Endothelial cell of umbilical vein (primary cell): Measurements from ENCODE around the gene CDH15. TPM values are rescaled to one million over a fixed set of nuclear protein-coding genes. Genes with fewer than 3 reads are reported as not detected.

Source experiments
- BruUV-seq: library from RNA; stranded (reverse); fragments of 400-500 nt; replicated peaks from 2 replicates; lab custom pipeline; 2021; lab: Mats Ljungman, UMichigan
- CTCF ChIA-PET: fragments of 300-600, 350-600 bp; sonication (Branson Sonifier 250); formaldehyde crosslinking; loops from one replicate; lab custom pipeline; 2021; ENCODE audit warnings: antibody characterized with exemption, inconsistent platforms; lab: Charles Lee
- POLR2A ChIA-PET: fragments of 300-600, 350-600 bp; sonication (Branson Sonifier 250); formaldehyde crosslinking; loops from one replicate; lab custom pipeline; 2021; ENCODE audit warnings: antibody characterized with exemption, inconsistent platforms; lab: Charles Lee
- DNase-seq: peaks from one replicate; pipeline ENCODE4 v3.0.0-alpha.2; 2011; ENCODE audit warnings: low read depth, low spot score
- FAIRE-seq: peaks from 2 replicates; lab custom pipeline; 2011; peaks lifted over from hg19 to GRCh38; lab: Jason Lieb, UNC
- H2AFZ ChIP-seq: 2 replicates; pipeline ENCODE4 v1.6.0; 2012; ENCODE audit warnings: low read depth, low read length, control low read depth, inconsistent platforms
- H3K27ac ChIP-seq: 2 replicates; pipeline ENCODE4 v1.5.1; 2011; ENCODE audit warnings: low read depth, mild to moderate bottlenecking, control low read depth, low read length, moderate library complexity; ENCODE audit not compliant: insufficient read depth
- H3K27me3 ChIP-seq, 2 experiments: 2 replicates each; pipeline versions ENCODE4 v1.6.0 to v1.6.1; 2011; ENCODE audit warnings: low read length in 2 of 2, mixed read lengths in 1 of 2; ENCODE audit not compliant: control insufficient read depth in 2 of 2, insufficient read depth in 2 of 2
- H3K36me3 ChIP-seq, 2 experiments: 2 replicates in 1 of 2; 3 replicates in 1 of 2; pipeline ENCODE4 v1.5.1; 2011; ENCODE audit warnings: low read length in 2 of 2, mild to moderate bottlenecking in 1 of 2, moderate library complexity in 1 of 2; ENCODE audit not compliant: control insufficient read depth in 2 of 2, insufficient read depth in 2 of 2; ENCODE audit errors: extremely low read depth in 1 of 2
- H3K4me1 ChIP-seq: 3 replicates; pipeline ENCODE4 v1.5.1; 2011; ENCODE audit warnings: mild to moderate bottlenecking, low read length; ENCODE audit not compliant: control insufficient read depth, insufficient read depth; ENCODE audit errors: extremely low read depth
- H3K4me2 ChIP-seq: 2 replicates; pipeline ENCODE4 v1.6.1; 2011; ENCODE audit warnings: low read length, control low read depth, mixed read lengths; ENCODE audit not compliant: insufficient read depth
- H3K4me3 ChIP-seq, 3 experiments: fragments of 200-600 bp in 1 of 3; sonication (generic), shearing (Covaris generic) in 1 of 3; replicated peaks in 1 of 3; 2 replicates each; pipeline ENCODE4 v1.5.1; 2011 to 2016; ENCODE audit warnings: control low read depth in 3 of 3, low read length in 3 of 3, mild to moderate bottlenecking in 2 of 3, inconsistent platforms in 1 of 3, low read depth in 1 of 3, moderate library complexity in 1 of 3; ENCODE audit not compliant: insufficient read depth in 1 of 3
- H3K79me2 ChIP-seq: 2 replicates; pipeline ENCODE4 v1.6.0; 2012; ENCODE audit warnings: low read length, inconsistent platforms; ENCODE audit not compliant: control insufficient read depth, insufficient read depth
- H3K9ac ChIP-seq: replicated peaks from 2 replicates; pipeline ENCODE3; 2011; ENCODE audit warnings: low read length, control low read depth; ENCODE audit not compliant: insufficient read depth; ENCODE audit errors: extremely low read depth
- H3K9me1 ChIP-seq: replicated peaks from 3 replicates; pipeline ENCODE4 v1.6.0; 2011; ENCODE audit warnings: mild to moderate bottlenecking, low read length; ENCODE audit not compliant: control insufficient read depth, insufficient read depth; ENCODE audit errors: extremely low read depth
- H3K9me3 ChIP-seq: replicated peaks from 2 replicates; pipeline ENCODE4 v1.5.1; 2012; ENCODE audit warnings: low read length, inconsistent platforms; ENCODE audit not compliant: control insufficient read depth, insufficient read depth
- H4K20me1 ChIP-seq: replicated peaks from 2 replicates; pipeline ENCODE3; 2011; ENCODE audit warnings: mild to moderate bottlenecking, low read length; ENCODE audit not compliant: control insufficient read depth, insufficient read depth; ENCODE audit errors: extremely low read depth
- EZH2 ChIP-seq: IDR thresholded peaks from 2 replicates; pipeline ENCODE4 v1.6.1; 2012; ENCODE audit warnings: borderline replicate concordance, low read depth, mild to moderate bottlenecking, moderate library complexity, low read length, inconsistent platforms; ENCODE audit not compliant: severe bottlenecking
- FOS ChIP-seq: IDR thresholded peaks from 2 replicates; pipeline ENCODE4 v1.6.1; 2011; ENCODE audit warnings: mild to moderate bottlenecking, low read length, moderate library complexity, borderline replicate concordance; ENCODE audit not compliant: insufficient read depth
- GATA2 ChIP-seq: IDR thresholded peaks from 2 replicates; pipeline ENCODE4 v1.7.0; 2011; ENCODE audit warnings: low read depth, mild to moderate bottlenecking, moderate library complexity, mixed read lengths, low read length; ENCODE audit not compliant: insufficient read length, insufficient read depth
- JUN ChIP-seq: IDR thresholded peaks from 2 replicates; pipeline ENCODE4 v1.6.1; 2011; ENCODE audit warnings: borderline replicate concordance, low read depth; ENCODE audit not compliant: insufficient read length, insufficient read depth
- MAX ChIP-seq: IDR thresholded peaks from 2 replicates; pipeline ENCODE4 v1.6.1; 2011; ENCODE audit not compliant: insufficient read depth, insufficient read length
- MYC ChIP-seq: IDR thresholded peaks from one replicate; pipeline ENCODE4 v1.6.1; 2011; ENCODE audit warnings: mild to moderate bottlenecking, low read depth, low read length
- POLR2A ChIP-seq: IDR thresholded peaks from 2 replicates; pipeline ENCODE4 v1.6.1; 2012; ENCODE audit warnings: low read depth, mild to moderate bottlenecking, control low read depth, low read length
- POLR2AphosphoS5 ChIP-seq: IDR thresholded peaks from 2 replicates; pipeline ENCODE4 v1.6.1; 2012; ENCODE audit warnings: low read depth, mild to moderate bottlenecking, control low read depth, low read length, moderate library complexity; ENCODE audit not compliant: insufficient read depth
- dilution Hi-C: fragments of 300-500 bp; cut with MboI; formaldehyde crosslinking; loops from one replicate; pipeline ENCODE4 v1.15.0; 2019; ENCODE audit warnings: low sequenced_read_pairs; ENCODE audit not compliant: extremely low pct_ligation_motif_present
- intact Hi-C: fragments of 100-400 bp; cut with micrococcal nuclease; formaldehyde crosslinking; loops from one replicate; pipeline ENCODE4 v1.10.0; 2022
- polyA plus RNA-seq, 4 experiments: library from polyadenylated mRNA; depleted of rRNA in 3 of 4; stranded (reverse) in 3 of 4; unstranded in 1 of 4; fragments of >200 nt; gene quantifications; 2 replicates each; pipeline versions ENCODE4 v1.2.1 to v1.2.3, GENCODE V29; 2011 to 2012; ENCODE audit warnings: missing spikeins in 1 of 4
- total RNA-seq: library from RNA; stranded (reverse); gene quantifications from 2 replicates; pipeline ENCODE4 v1.2.3, GENCODE V29; 2021

The CDH15 gene
- total and polyA plus RNA-seq, 2 donors (not counting 3 experiments of a cell fraction or from before 2014, with no cell fraction given), result 0.44 TPM; not detected in 1

- TF ChIP-seq MYC, result no peak
- TF ChIP-seq JUN, result no peak
- TF ChIP-seq FOS, result no peak
- no peak for TF ChIP-seq POLR2A
- TF ChIP-seq EZH2, result no peak
- no peak for TF ChIP-seq POLR2AphosphoS5
- TF ChIP-seq MAX, result no peak
- no peak for TF ChIP-seq GATA2
- ChIA-PET POLR2A (no interaction called here), CTCF (no interaction called here)
- intact Hi-C loops (no loop called here), dilution Hi-C loops (no loop called here)
- H3K27ac ChIP-seq, result no peak overlapping the region
- no peak overlapping the region for H2AFZ ChIP-seq
- no peak overlapping the region for H3K4me2 ChIP-seq
- H4K20me1 ChIP-seq, result no peaks in the 10 kb centered on the region
- no peaks in the 10 kb centered on the region for H3K9me1 ChIP-seq
- no peaks in the 10 kb centered on the region for H3K36me3 ChIP-seq
- DNase-seq (no peak), FAIRE-seq (no peak)
- no peaks in the 10 kb centered on the region for H3K9me3 ChIP-seq
- H3K9ac ChIP-seq, result no peak overlapping the region
- no peaks in the 10 kb centered on the region for H3K79me2 ChIP-seq
- H3K4me3 ChIP-seq, result no peak overlapping the region
- peaks cover 13 to 17% of the 10 kb centered on the region in 2 experiments for H3K27me3 ChIP-seq
- H3K4me1 ChIP-seq, result no peaks in the 10 kb centered on the region
- no TSS peak for BruUV-seq
These were observed 25.6 kb downstream of the CDH15 start for GRCh38 chr16:89197033-89197632.
